ENCODE results near the gene OLIG1. TPM values are rescaled to one million over a fixed set of nuclear protein-coding genes. Genes with fewer than 3 reads are reported as not detected.

OLIG1 gene
- total RNA-seq, 4 donors from 2014 or later, result not detected

GRCh38 chr21:33075596-33076195 is 5.8 kb downstream of the OLIG1 start:
- Histone ChIP-seq H3K27ac (no peak overlapping the region), H3K4me1 (peaks cover 0 to 20% (median 12%) of the 10 kb centered on the region in 4 donors), H3K9me3 (no peaks in the 10 kb centered on the region), H3K27me3 (peaks cover 0 to 72% of the 10 kb centered on the region in 2 donors), H3K4me3 (no peak overlapping the region), H3K36me3 (no peaks in the 10 kb centered on the region)
- TF ChIP-seq EP300 (IDR thresholded peaks at IDR 0.05) (no peak), POLR2A (IDR thresholded peaks at IDR 0.05) (no peak), CTCF (IDR thresholded peaks at IDR 0.05) (no peak)
- no peak for DNase-seq (ENCODE audit: low spot score in 2 of 2)
- 60 to 62% methylated on average over 10 to 11 of the region's 11 CpGs for WGBS, 2 donors

GRCh38 chr21:33076600-33077329 is 6.8 kb downstream of the OLIG1 start:
- DNase-seq (ENCODE audit: low spot score in 2 of 2), result no peak
- Histone ChIP-seq H3K27ac (no peak overlapping the region), H3K4me3 (no peak overlapping the region), H3K36me3 (no peaks in the 10 kb centered on the region), H3K4me1 (peaks cover 0 to 10% (median 2%) of the 10 kb centered on the region in 4 donors), H3K27me3 (peaks cover 0 to 62% of the 10 kb centered on the region in 2 donors), H3K9me3 (no peaks in the 10 kb centered on the region)
- 88 to 90% methylated on average over 11 of the region's 11 CpGs for WGBS, 2 donors
- TF ChIP-seq CTCF (IDR thresholded peaks at IDR 0.05), result no peak
- no peak for TF ChIP-seq POLR2A (IDR thresholded peaks at IDR 0.05)
- no peak for TF ChIP-seq EP300 (IDR thresholded peaks at IDR 0.05)

- no peak for DNase-seq (ENCODE audit: low spot score in 2 of 2)
- peak in 1 of 5 experiments; percentile 4 for TF ChIP-seq CTCF (IDR thresholded peaks at IDR 0.05)
- TF ChIP-seq EP300 (IDR thresholded peaks at IDR 0.05), result peak in 1 of 2 donors; percentile 7
- no peak for TF ChIP-seq POLR2A (IDR thresholded peaks at IDR 0.05)
- Histone ChIP-seq H3K36me3 (no peaks in the 10 kb centered on the region), H3K4me1 (peaks cover 0 to 4% (median 0%) of the 10 kb centered on the region in 4 donors), H3K9me3 (no peaks in the 10 kb centered on the region), H3K27ac (peak overlapping the region in 1 of 4 donors; percentile 50), H3K4me3 (no peak overlapping the region), H3K27me3 (peaks cover 0 to 39% of the 10 kb centered on the region in 2 donors)
- WGBS, 2 donors, result 50 to 56% methylated on average over 9 to 10 of the region's 10 CpGs
These were observed 9.1 kb downstream of the OLIG1 start for GRCh38 chr21:33078907-33079582.

GRCh38 chr21:33080376-33080775 is 10.4 kb downstream of the OLIG1 start:
- WGBS, 2 donors, result 86 to 92% methylated on average over 3 of the region's 3 CpGs
- no peak for TF ChIP-seq EP300 (IDR thresholded peaks at IDR 0.05)
- TF ChIP-seq CTCF (IDR thresholded peaks at IDR 0.05), result no peak
- TF ChIP-seq POLR2A (IDR thresholded peaks at IDR 0.05), result no peak
- Histone ChIP-seq H3K27me3 (peaks cover 0 to 29% of the 10 kb centered on the region in 2 donors), H3K4me3 (no peak overlapping the region), H3K27ac (no peak overlapping the region), H3K9me3 (no peaks in the 10 kb centered on the region), H3K36me3 (no peaks in the 10 kb centered on the region), H3K4me1 (peaks cover 0 to 4% (median 0%) of the 10 kb centered on the region in 4 donors)
- DNase-seq (ENCODE audit: low spot score in 2 of 2), result no peak

Data from tibial nerve (tissue), 4 donors.